ENCODE measurements around the gene SPATA31D4.
"Not testable (repeated sequence)": the region's sequence is repeated elsewhere in the genome, so short reads cannot be mapped to it uniquely, and the experiment has no call there.

The SPATA31D4 gene

GRCh38 chr9:81928305-81928704 lies at the start of gene SPATA31D4:
SPATA31D4 (plus strand) TSS chr9:81928428; CDS start chr9:81928514, 86 bp downstream.
- not testable (repeated sequence) for H3K79me2 ChIP-seq (ENCODE audit: low read length); H3K36me3 ChIP-seq (replicated peaks; ENCODE audit: insufficient read depth, low read length); H3K9me2 ChIP-seq (replicated peaks; ENCODE audit: insufficient read depth, low read length); H4K20me1 ChIP-seq (ENCODE audit: insufficient read depth, low read length); H3K9ac ChIP-seq (ENCODE audit: low read length); H3K4me2 ChIP-seq (ENCODE audit: low read depth, low read length); H3K4me3 ChIP-seq (ENCODE audit: low read length); H3K9me3 ChIP-seq (replicated peaks; ENCODE audit: insufficient read depth, low read length); H3F3A ChIP-seq (ENCODE audit: insufficient read depth, low read length); H3K27me3 ChIP-seq (replicated peaks; ENCODE audit: insufficient read depth, low read length); H3K4me1 ChIP-seq (ENCODE audit: low read length); DNase-seq; H3K27ac ChIP-seq (ENCODE audit: low read length); H2AFZ ChIP-seq (ENCODE audit: low read length)

- DNase-seq: no peak
- no peaks in the 10 kb centered on the region for H3K27me3 ChIP-seq (replicated peaks; ENCODE audit: insufficient read depth, low read length)
Measured at GRCh38 chr9:81878530-81878929, 49.7 kb upstream of the SPATA31D4 start.

DNA sequence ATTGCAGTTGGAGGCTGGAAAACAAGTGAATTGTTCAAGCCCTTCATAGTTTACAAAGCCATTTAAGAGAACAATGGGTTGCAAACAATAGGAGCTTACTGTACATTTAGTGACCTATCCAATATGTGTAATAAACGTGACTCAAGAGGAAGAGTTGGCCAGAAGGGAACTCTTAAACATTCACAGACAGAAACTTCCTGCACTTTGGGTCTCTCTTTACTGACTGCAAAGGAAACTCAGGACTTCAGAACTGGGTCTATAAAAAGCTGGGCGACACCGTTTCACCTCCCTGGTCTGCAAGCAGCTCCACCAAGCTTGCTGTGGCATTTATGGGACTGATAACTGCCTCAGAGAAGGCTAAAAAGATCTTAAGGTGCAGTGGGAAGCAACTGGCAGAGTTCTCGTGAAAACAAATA lies 48.7 kb upstream of the SPATA31D4 start:
- Histone ChIP-seq H3K9me2 (replicated peaks; ENCODE audit: insufficient read depth, low read length) (no peaks in the 10 kb centered on the region), H3K27me3 (replicated peaks; ENCODE audit: insufficient read depth, low read length) (no peaks in the 10 kb centered on the region), H2AFZ (ENCODE audit: low read length) (no peak overlapping the region), H3F3A (ENCODE audit: insufficient read depth, low read length) (no peaks in the 10 kb centered on the region), H3K4me1 (ENCODE audit: low read length) (no peaks in the 10 kb centered on the region), H3K9me3 (replicated peaks; ENCODE audit: insufficient read depth, low read length) (no peaks in the 10 kb centered on the region), H3K4me3 (ENCODE audit: low read length) (no peak overlapping the region), H4K20me1 (ENCODE audit: insufficient read depth, low read length) (no peaks in the 10 kb centered on the region), H3K79me2 (ENCODE audit: low read length) (no peaks in the 10 kb centered on the region), H3K27ac (ENCODE audit: low read length) (no peak overlapping the region), H3K9ac (ENCODE audit: low read length) (no peak overlapping the region), H3K4me2 (ENCODE audit: low read depth, low read length) (no peak overlapping the region), H3K36me3 (replicated peaks; ENCODE audit: insufficient read depth, low read length) (no peaks in the 10 kb centered on the region)
- no peak for DNase-seq
- TF ChIP-seq EZH2phosphoT487 (IDR thresholded peaks at IDR 0.05; ENCODE audit: low read length) (no peak), EZH2 (optimal IDR thresholded peaks at IDR 0.05; ENCODE audit: low read depth, low read length) (no peak)
- TF ChIP-seq, protein P1, sequence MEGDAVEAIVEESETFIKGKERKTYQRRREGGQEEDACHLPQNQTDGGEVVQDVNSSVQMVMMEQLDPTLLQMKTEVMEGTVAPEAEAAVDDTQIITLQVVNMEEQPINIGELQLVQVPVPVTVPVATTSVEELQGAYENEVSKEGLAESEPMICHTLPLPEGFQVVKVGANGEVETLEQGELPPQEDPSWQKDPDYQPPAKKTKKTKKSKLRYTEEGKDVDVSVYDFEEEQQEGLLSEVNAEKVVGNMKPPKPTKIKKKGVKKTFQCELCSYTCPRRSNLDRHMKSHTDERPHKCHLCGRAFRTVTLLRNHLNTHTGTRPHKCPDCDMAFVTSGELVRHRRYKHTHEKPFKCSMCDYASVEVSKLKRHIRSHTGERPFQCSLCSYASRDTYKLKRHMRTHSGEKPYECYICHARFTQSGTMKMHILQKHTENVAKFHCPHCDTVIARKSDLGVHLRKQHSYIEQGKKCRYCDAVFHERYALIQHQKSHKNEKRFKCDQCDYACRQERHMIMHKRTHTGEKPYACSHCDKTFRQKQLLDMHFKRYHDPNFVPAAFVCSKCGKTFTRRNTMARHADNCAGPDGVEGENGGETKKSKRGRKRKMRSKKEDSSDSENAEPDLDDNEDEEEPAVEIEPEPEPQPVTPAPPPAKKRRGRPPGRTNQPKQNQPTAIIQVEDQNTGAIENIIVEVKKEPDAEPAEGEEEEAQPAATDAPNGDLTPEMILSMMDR (IDR thresholded peaks at IDR 0.05; ENCODE audit: low read length): no peak

More at GRCh38 chr9:81878530-81878929, 49.7 kb upstream of the SPATA31D4 start:
- H3K9ac ChIP-seq (ENCODE audit: low read length): no peak overlapping the region
- no peak overlapping the region for H2AFZ ChIP-seq (ENCODE audit: low read length)
- H3K27ac ChIP-seq (ENCODE audit: low read length): no peak overlapping the region
- H3K9me3 ChIP-seq (replicated peaks; ENCODE audit: insufficient read depth, low read length): no peaks in the 10 kb centered on the region
- H3K4me1 ChIP-seq (ENCODE audit: low read length): no peaks in the 10 kb centered on the region
- H3K4me3 ChIP-seq (ENCODE audit: low read length): no peak overlapping the region
- no peaks in the 10 kb centered on the region for H3K79me2 ChIP-seq (ENCODE audit: low read length)
- no peaks in the 10 kb centered on the region for H4K20me1 ChIP-seq (ENCODE audit: insufficient read depth, low read length)
- no peaks in the 10 kb centered on the region for H3K9me2 ChIP-seq (replicated peaks; ENCODE audit: insufficient read depth, low read length)
- H3F3A ChIP-seq (ENCODE audit: insufficient read depth, low read length): no peaks in the 10 kb centered on the region
- H3K36me3 ChIP-seq (replicated peaks; ENCODE audit: insufficient read depth, low read length): no peaks in the 10 kb centered on the region
- no peak overlapping the region for H3K4me2 ChIP-seq (ENCODE audit: low read depth, low read length)
- TF ChIP-seq EZH2 (optimal IDR thresholded peaks at IDR 0.05; ENCODE audit: low read depth, low read length) (no peak), EZH2phosphoT487 (IDR thresholded peaks at IDR 0.05; ENCODE audit: low read length) (no peak)
- TF ChIP-seq, protein P1 (IDR thresholded peaks at IDR 0.05; ENCODE audit: low read length): no peak

DNA sequence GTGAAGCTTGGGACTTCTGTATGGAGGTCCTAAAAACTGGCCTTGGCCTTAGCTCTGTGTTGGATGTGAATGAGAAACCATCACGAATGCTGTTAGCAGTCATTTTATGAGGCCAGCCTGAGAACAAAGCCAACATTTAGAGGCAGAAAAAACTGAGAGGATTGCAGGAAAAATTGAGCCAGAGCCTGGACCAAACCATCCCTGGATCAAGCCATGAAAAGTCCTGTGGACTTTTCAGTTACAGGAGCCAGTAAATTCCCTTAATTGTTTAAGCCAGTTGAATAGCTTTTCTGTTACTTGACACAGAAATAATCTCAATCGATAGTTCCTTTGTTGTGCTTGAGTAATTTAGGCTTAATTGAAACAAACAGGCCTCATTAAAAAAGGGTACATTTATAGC lies 42.6 kb upstream of the SPATA31D4 start:
- Histone ChIP-seq H3K27me3 (replicated peaks; ENCODE audit: insufficient read depth, low read length) (no peaks in the 10 kb centered on the region), H3K4me3 (ENCODE audit: low read length) (no peak overlapping the region), H3F3A (ENCODE audit: insufficient read depth, low read length) (no peaks in the 10 kb centered on the region), H2AFZ (ENCODE audit: low read length) (no peak overlapping the region), H3K9ac (ENCODE audit: low read length) (no peak overlapping the region), H3K4me1 (ENCODE audit: low read length) (no peaks in the 10 kb centered on the region), H3K9me2 (replicated peaks; ENCODE audit: insufficient read depth, low read length) (no peaks in the 10 kb centered on the region), H4K20me1 (ENCODE audit: insufficient read depth, low read length) (no peaks in the 10 kb centered on the region), H3K79me2 (ENCODE audit: low read length) (no peaks in the 10 kb centered on the region), H3K9me3 (replicated peaks; ENCODE audit: insufficient read depth, low read length) (no peaks in the 10 kb centered on the region), H3K4me2 (ENCODE audit: low read depth, low read length) (no peak overlapping the region), H3K27ac (ENCODE audit: low read length) (no peak overlapping the region), H3K36me3 (replicated peaks; ENCODE audit: insufficient read depth, low read length) (no peaks in the 10 kb centered on the region)
- DNase-seq: no peak
- TF ChIP-seq, protein P1 (IDR thresholded peaks at IDR 0.05; ENCODE audit: low read length): no peak
- no peak for TF ChIP-seq EZH2 (optimal IDR thresholded peaks at IDR 0.05; ENCODE audit: low read depth, low read length)
- no peak for TF ChIP-seq EZH2phosphoT487 (IDR thresholded peaks at IDR 0.05; ENCODE audit: low read length)
